Calu3 (cell line): ENCODE measurements around the gene SSBP3. TPM values are rescaled to one million over a fixed set of nuclear protein-coding genes. Genes with fewer than 3 reads are reported as not detected.

ENCODE experiments used
- BruUV-seq: library from RNA; stranded (reverse); fragments of 400-500 nt; replicated peaks from 2 replicates; lab custom pipeline; 2021; lab: Mats Ljungman, UMichigan
- CTCF ChIA-PET: fragments of 300-600 bp; sonication (Branson Sonifier 250); formaldehyde crosslinking; loops from one replicate; lab custom pipeline; 2022; ENCODE audit warnings: antibody characterized with exemption; lab: Charles Lee
- DNase-seq: peaks from one replicate; pipeline ENCODE4 v3.0.0; 2022
- H3K27ac Mint-ChIP-seq: one replicate; pipeline ENCODE4 v1.8.0; 2022; ENCODE audit warnings: mixed read lengths; ENCODE audit not compliant: unreplicated experiment
- H3K27me3 Mint-ChIP-seq: one replicate; pipeline ENCODE4 v1.8.0; 2022; ENCODE audit warnings: mixed read lengths; ENCODE audit not compliant: unreplicated experiment
- H3K36me3 Mint-ChIP-seq: one replicate; pipeline ENCODE4 v1.8.0; 2022; ENCODE audit warnings: mild to moderate bottlenecking, moderate library complexity, mixed read lengths; ENCODE audit not compliant: insufficient read depth, unreplicated experiment
- H3K4me1 Mint-ChIP-seq: one replicate; pipeline ENCODE4 v1.8.0; 2022; ENCODE audit warnings: mild to moderate bottlenecking, low read depth, mixed read lengths; ENCODE audit not compliant: unreplicated experiment
- H3K4me3 Mint-ChIP-seq: one replicate; pipeline ENCODE4 v1.8.0; 2022; ENCODE audit warnings: mild to moderate bottlenecking, low read depth, moderate library complexity, mixed read lengths; ENCODE audit not compliant: unreplicated experiment
- H3K9me3 Mint-ChIP-seq: one replicate; pipeline ENCODE4 v1.8.0; 2022; ENCODE audit warnings: low read depth, mixed read lengths; ENCODE audit not compliant: unreplicated experiment
- CTCF ChIP-seq: fragments of 200-600 bp; IDR thresholded peaks from one replicate; pipeline ENCODE4 v1.8.0; 2022; ENCODE audit warnings: antibody characterized with exemption; ENCODE audit not compliant: unreplicated experiment
- intact Hi-C: fragments of 100-400 bp; cut with micrococcal nuclease; formaldehyde crosslinking; loops from one replicate; pipeline ENCODE4 v1.10.0; 2022; ENCODE audit not compliant: unreplicated experiment
- total RNA-seq: library from RNA; stranded (reverse); gene quantifications from 2 replicates; pipeline ENCODE4 v1.2.3, GENCODE V29; 2022

Gene SSBP3
- total RNA-seq, 1 experiment from 2014 or later = 16.6 TPM

- Mint-ChIP-seq H3K4me1 (peaks cover 8% of the 10 kb centered on the region), H3K27ac (no peak overlapping the region), H3K9me3 (no peaks in the 10 kb centered on the region), H3K36me3 (no peaks in the 10 kb centered on the region), H3K4me3 (no peak overlapping the region), H3K27me3 (no peaks in the 10 kb centered on the region)
- intact Hi-C loops = no loop called here
- CTCF ChIA-PET = no interaction called here
- TF ChIP-seq CTCF = no peak
- DNase-seq = no peak
- BruUV-seq = no TSS peak
These were observed 107.2 kb downstream of the SSBP3 start for GRCh38 chr1:54299037-54299436.

- DNase-seq = no peak
- BruUV-seq = no TSS peak
- intact Hi-C loops = no loop called here
- Mint-ChIP-seq H3K4me3 (no peak overlapping the region), H3K27me3 (no peaks in the 10 kb centered on the region), H3K4me1 (peaks cover 8% of the 10 kb centered on the region), H3K36me3 (no peaks in the 10 kb centered on the region), H3K27ac (no peak overlapping the region), H3K9me3 (no peaks in the 10 kb centered on the region)
- no peak for TF ChIP-seq CTCF
- CTCF ChIA-PET = interaction anchor here (0.6 to 1.4 kb wide), 2 partner anchors 25 to 152 kb away, joined by 3 read pairs; no protein-coding TSS in a partner anchor
These were observed 107.7 kb downstream of the SSBP3 start for GRCh38 chr1:54298284-54299033.

GRCh38 chr1:54297596-54298283 lies 108.5 kb downstream of the SSBP3 start:
- Mint-ChIP-seq H3K9me3 (no peaks in the 10 kb centered on the region), H3K27ac (no peak overlapping the region), H3K4me3 (no peak overlapping the region), H3K4me1 (peaks cover 8% of the 10 kb centered on the region), H3K36me3 (no peaks in the 10 kb centered on the region), H3K27me3 (no peaks in the 10 kb centered on the region)
- intact Hi-C loops = no loop called here
- CTCF ChIA-PET = interaction anchor here (0.6 to 1.4 kb wide), 3 partner anchors 24 to 273 kb away, joined by 3 to 4 read pairs (median 3); no protein-coding TSS in a partner anchor
- TF ChIP-seq CTCF = no peak
- BruUV-seq = no TSS peak
- DNase-seq = no peak

GRCh38 chr1:54296666-54297065 lies 109.5 kb downstream of the SSBP3 start:
- H3K9me3 Mint-ChIP-seq = no peaks in the 10 kb centered on the region
- no peak overlapping the region for H3K4me3 Mint-ChIP-seq
- intact Hi-C loops = no loop called here
- H3K4me1 Mint-ChIP-seq = peaks cover 8% of the 10 kb centered on the region
- H3K36me3 Mint-ChIP-seq = no peaks in the 10 kb centered on the region
- no TSS peak for BruUV-seq
- no peak for DNase-seq
- no peaks in the 10 kb centered on the region for H3K27me3 Mint-ChIP-seq
- H3K27ac Mint-ChIP-seq = no peak overlapping the region
- TF ChIP-seq CTCF = no peak
- CTCF ChIA-PET = no interaction called here
